ENCODE results near the gene N4BP2L1. TPM values are rescaled to one million over a fixed set of nuclear protein-coding genes. Genes with fewer than 3 reads are reported as not detected.

Gene N4BP2L1
- total RNA-seq, 1 donor from 2014 or later: 24.3 TPM

GRCh38 chr13:32473650-32474049 lies 45.7 kb upstream of the N4BP2L1 start:
- intact Hi-C loops (cut with micrococcal nuclease): no loop called here
- Mint-ChIP-seq H3K9me3 (no peaks in the 10 kb centered on the region), H3K36me3 (ENCODE audit: low read depth) (no peaks in the 10 kb centered on the region), H3K27me3 (no peaks in the 10 kb centered on the region), H3K27ac (no peak overlapping the region), H3K4me1 (no peaks in the 10 kb centered on the region), H3K4me3 (no peak overlapping the region)
- POLR2A ChIA-PET: no interaction called here
- TF ChIP-seq CTCF (IDR thresholded peaks at IDR 0.05): no peak
- DNase-seq (no peak), ATAC-seq (ENCODE audit: low read depth) (no peak)
- CTCF ChIA-PET: no interaction called here

GRCh38 chr13:32472194-32472621 lies 44.3 kb upstream of the N4BP2L1 start:
- Mint-ChIP-seq H3K27me3 (no peaks in the 10 kb centered on the region), H3K9me3 (no peaks in the 10 kb centered on the region), H3K4me3 (no peak overlapping the region), H3K4me1 (no peaks in the 10 kb centered on the region), H3K36me3 (ENCODE audit: low read depth) (no peaks in the 10 kb centered on the region), H3K27ac (no peak overlapping the region)
- POLR2A ChIA-PET: no interaction called here
- intact Hi-C loops (cut with micrococcal nuclease): no loop called here
- TF ChIP-seq CTCF (IDR thresholded peaks at IDR 0.05): no peak
- DNase-seq (no peak), ATAC-seq (ENCODE audit: low read depth) (no peak)
- CTCF ChIA-PET: no interaction called here

- ATAC-seq (ENCODE audit: low read depth): no peak
- TF ChIP-seq CTCF (IDR thresholded peaks at IDR 0.05): no peak
- Mint-ChIP-seq H3K4me1 (no peaks in the 10 kb centered on the region), H3K27me3 (no peaks in the 10 kb centered on the region), H3K4me3 (no peak overlapping the region), H3K27ac (no peak overlapping the region), H3K36me3 (ENCODE audit: low read depth) (no peaks in the 10 kb centered on the region), H3K9me3 (no peaks in the 10 kb centered on the region)
- ChIA-PET POLR2A (no interaction called here), CTCF (no interaction called here)
- no peak for DNase-seq
- intact Hi-C loops (cut with micrococcal nuclease): no loop called here
These were observed 43.4 kb upstream of the N4BP2L1 start for GRCh38 chr13:32471187-32471922.

- POLR2A ChIA-PET: no interaction called here
- Mint-ChIP-seq H3K9me3 (no peaks in the 10 kb centered on the region), H3K4me3 (no peak overlapping the region), H3K27me3 (no peaks in the 10 kb centered on the region), H3K4me1 (no peaks in the 10 kb centered on the region), H3K36me3 (ENCODE audit: low read depth) (no peaks in the 10 kb centered on the region), H3K27ac (no peak overlapping the region)
- TF ChIP-seq CTCF (IDR thresholded peaks at IDR 0.05): no peak
- no peak for DNase-seq
- CTCF ChIA-PET: interaction anchor here (1.0 to 3.3 kb wide), 2 partner anchors 112 to 117 kb away, joined by 3 to 11 read pairs; no protein-coding TSS in a partner anchor
- intact Hi-C loops (cut with micrococcal nuclease): no loop called here
- no peak for ATAC-seq (ENCODE audit: low read depth)
These were observed 40.7 kb upstream of the N4BP2L1 start for GRCh38 chr13:32468502-32469142.

GRCh38 chr13:32456591-32456990 lies 28.7 kb upstream of the N4BP2L1 start:
- intact Hi-C loops (cut with micrococcal nuclease): no loop called here
- Mint-ChIP-seq H3K27ac (no peak overlapping the region), H3K4me3 (no peak overlapping the region), H3K27me3 (no peaks in the 10 kb centered on the region), H3K4me1 (no peaks in the 10 kb centered on the region), H3K36me3 (ENCODE audit: low read depth) (peaks cover 40% of the 10 kb centered on the region), H3K9me3 (peaks cover 22% of the 10 kb centered on the region)
- no peak for TF ChIP-seq CTCF (IDR thresholded peaks at IDR 0.05)
- ATAC-seq (ENCODE audit: low read depth) (no peak), DNase-seq (no peak)
- CTCF ChIA-PET: no interaction called here
- POLR2A ChIA-PET: no interaction called here

Measured in activated B cell treated with CpG ODN at 0.5 μM for 24 hours (primary cell).